Stimulated activated CD8-positive, alpha-beta memory T cell treated with anti-CD3 and anti-CD28 coated beads, Interleukin-2, amount 100 ng/mL, for 1 hour (primary cell): ENCODE results near the gene PSMC1.

ENCODE experiments used
- DNase-seq, 2 donors: peaks; one replicate each; pipeline ENCODE4 v3.0.0-alpha.2; 2020; ENCODE audit warnings: low read depth in 2 of 2

The PSMC1 gene

DNA sequence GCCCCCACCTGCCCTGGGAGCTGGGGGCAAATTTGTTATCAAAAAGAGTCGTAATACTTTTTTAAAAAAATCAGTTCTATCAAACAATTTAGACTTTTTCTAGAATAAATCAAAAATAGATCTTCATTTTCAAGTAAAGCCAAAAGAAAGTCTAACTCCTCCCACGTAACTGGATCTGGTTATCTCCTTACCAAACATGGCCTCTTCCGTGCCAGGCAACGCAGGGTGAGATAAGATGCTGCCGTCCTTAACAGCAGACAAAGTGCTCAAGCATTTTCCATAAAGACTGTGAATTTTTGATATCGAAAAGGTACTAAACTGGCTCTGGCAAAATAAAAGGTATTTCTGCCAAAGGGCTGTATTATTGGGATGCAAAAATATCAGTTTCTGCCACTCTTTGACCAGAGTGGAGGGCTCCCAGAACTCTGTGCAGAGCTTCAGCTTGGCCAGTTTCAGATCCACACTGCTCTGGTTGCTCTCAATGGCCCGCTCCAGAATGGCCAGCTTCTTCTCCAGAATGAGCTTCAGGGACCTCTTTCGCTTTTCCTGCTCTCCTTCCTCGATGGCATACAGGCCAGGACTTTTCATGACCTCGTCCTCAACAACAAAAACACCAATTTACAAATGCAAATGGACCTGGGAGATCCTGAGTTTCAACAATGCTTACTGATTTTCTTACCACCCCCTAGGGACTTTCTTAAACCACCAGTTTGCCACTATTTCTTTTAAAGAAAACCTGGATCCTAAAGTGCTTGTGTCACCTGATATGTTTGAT, 46.4 kb downstream of the PSMC1 start:
- DNase-seq = no peak

DNA sequence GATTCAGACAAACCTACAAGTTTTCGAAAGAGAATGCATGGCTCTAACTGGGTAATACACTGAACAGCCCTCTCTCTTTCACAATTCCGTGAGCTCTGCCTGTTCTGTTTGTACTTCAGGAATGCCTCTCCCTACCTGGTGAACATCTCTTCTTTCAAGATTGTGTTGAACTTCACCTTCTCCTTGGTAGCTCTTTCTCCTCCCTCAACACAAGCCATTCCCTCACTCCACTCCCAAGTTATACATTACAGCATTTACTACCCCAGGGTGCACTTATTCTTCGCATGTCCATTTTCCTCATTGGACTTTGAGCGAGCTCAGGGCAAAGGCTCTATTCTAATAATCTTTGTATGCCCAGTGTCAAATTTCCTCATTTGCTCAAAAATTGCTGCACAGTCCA, 47.1 kb downstream of the PSMC1 start:
- no peak for DNase-seq

GRCh38 chr14:90304502-90304901, 48.1 kb downstream of the PSMC1 start:
- no peak for DNase-seq

- DNase-seq = no peak
Measured at GRCh38 chr14:90305176-90305601, 48.8 kb downstream of the PSMC1 start.

- no peak for DNase-seq
Measured at GRCh38 chr14:90308561-90308960, 52.2 kb downstream of the PSMC1 start.

- no peak for DNase-seq
Measured at GRCh38 chr14:90317286-90317685, 60.9 kb downstream of the PSMC1 start.

GRCh38 chr14:90318016-90318415, 61.7 kb downstream of the PSMC1 start:
- DNase-seq = no peak

GRCh38 chr14:90319173-90319572, 62.8 kb downstream of the PSMC1 start:
- DNase-seq = no peak

DNA sequence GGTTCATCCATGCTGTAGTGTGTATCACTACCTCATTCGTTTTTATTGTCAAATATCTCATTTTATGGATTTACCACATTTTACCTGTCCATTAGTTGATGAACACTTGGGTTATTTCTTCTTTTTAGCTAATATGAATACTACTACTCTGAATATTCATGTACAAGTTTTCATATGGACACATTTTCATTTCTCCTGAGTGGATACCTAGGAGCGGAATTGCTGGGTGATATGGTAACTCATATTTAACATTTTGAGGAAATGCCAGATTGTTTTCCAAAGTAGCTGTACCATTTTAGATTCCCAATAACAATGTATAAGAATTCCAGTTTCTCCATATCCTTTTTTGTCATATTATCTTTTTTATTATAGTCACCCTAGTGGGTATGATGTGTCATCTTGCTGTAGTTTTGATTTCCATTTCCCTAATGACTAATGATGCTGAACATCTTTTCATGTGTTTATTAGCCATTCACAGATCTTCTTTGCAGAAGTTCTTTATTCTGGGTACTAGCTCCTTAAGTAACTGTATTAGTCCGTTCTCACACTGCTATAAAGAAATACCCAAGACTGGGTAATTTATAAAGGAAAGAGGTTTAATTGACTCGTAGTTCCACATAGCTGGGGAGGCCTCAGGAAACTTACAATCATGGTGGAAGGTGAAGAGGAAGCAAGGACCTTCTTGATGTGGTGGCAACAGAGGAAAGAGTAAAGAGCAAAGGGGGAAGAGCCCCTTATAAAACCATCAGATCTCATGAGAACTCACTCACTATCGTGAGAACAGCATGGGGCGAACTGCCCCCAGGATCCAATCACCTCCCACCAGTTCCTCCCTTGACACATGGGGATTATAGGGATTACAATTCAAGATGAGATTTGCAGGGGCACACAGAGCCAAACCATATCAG, 63.5 kb downstream of the PSMC1 start:
- no peak for DNase-seq

DNA sequence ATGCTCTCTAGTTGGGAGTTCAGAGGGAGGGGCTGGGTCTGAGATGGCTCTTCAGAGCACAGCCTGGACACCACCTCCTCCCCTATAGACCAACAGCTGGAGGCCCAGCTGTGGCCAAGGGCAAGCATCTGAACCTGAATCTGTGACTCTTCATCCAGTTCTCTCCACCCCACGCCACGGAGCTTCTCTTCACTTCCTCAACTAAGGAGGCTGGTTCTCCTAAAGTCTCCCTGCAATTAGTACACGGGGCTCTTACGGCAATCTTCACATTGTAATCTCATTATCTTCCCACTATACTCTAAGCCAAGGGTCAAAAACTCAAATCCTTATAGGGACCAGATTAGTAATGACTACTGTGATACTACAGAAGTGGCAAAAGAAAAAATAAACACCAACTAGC, 65.5 kb downstream of the PSMC1 start:
- DNase-seq = no peak
